GM12878 (cell line): Measurements from ENCODE around the gene LMO3. TPM values are rescaled to one million over a fixed set of nuclear protein-coding genes. Genes with fewer than 3 reads are reported as not detected.

Experiments used
- ATAC-seq: fragments of 200-7000 bp; cut with Tn5 transposase; 3 replicates; pipeline ENCODE4 v1.9.1; 2020; ENCODE audit warnings: mild to moderate bottlenecking, moderate library complexity
- BruUV-seq: library from RNA; stranded (reverse); fragments of 400-500 nt; replicated peaks from 2 replicates; lab custom pipeline; 2021; lab: Mats Ljungman, UMichigan
- CTCF ChIA-PET: fragments of 300-600 bp; sonication (Branson Sonifier 250); formaldehyde crosslinking; extraction: SDS; loops from one replicate; lab custom pipeline; 2021; ENCODE audit warnings: inconsistent platforms; lab: Yijun Ruan, JAX
- POLR2A ChIA-PET: fragments of 350-600 bp; formaldehyde crosslinking; extraction: SDS; loops from one replicate; lab custom pipeline; 2021; ENCODE audit warnings: inconsistent platforms; lab: Charles Lee
- RAD21 ChIA-PET: fragments of 300-600 bp; sonication (Branson Sonifier 250); formaldehyde crosslinking; loops from one replicate; lab custom pipeline; 2023; ENCODE audit warnings: antibody characterized with exemption; ENCODE audit not compliant: unreplicated experiment; lab: Charles Lee
- SMC1A ChIA-PET: fragments of 300-600 bp; sonication (Branson Sonifier 250); formaldehyde crosslinking; loops from one replicate; lab custom pipeline; 2023; ENCODE audit not compliant: unreplicated experiment, uncharacterized antibody; lab: Charles Lee
- DNase-seq: peaks from one replicate; pipeline ENCODE4 v3.0.0-alpha.2; 2011; ENCODE audit warnings: low read depth, low spot score
- FAIRE-seq: peaks from 3 replicates; lab custom pipeline; 2011; peaks lifted over from hg19 to GRCh38; lab: Jason Lieb, UNC
- H2AFZ ChIP-seq: 2 replicates; pipeline ENCODE4 v1.6.0; 2011; ENCODE audit warnings: low read depth, low read length, control low read depth; ENCODE audit not compliant: control insufficient read depth
- H3K27ac ChIP-seq: 2 replicates; pipeline ENCODE4 v1.5.1; 2011; ENCODE audit warnings: control low read depth; ENCODE audit not compliant: control insufficient read depth, insufficient read depth
- H3K27me3 ChIP-seq, 2 experiments: replicated peaks in 1 of 2; 2 replicates each; pipeline versions ENCODE4 v1.6.0 to v1.6.1; 2011; ENCODE audit warnings: low read length in 1 of 2; ENCODE audit not compliant: control insufficient read depth in 2 of 2, insufficient read depth in 2 of 2
- H3K36me3 ChIP-seq, 2 experiments: 2 replicates each; pipeline ENCODE4 v1.5.1; 2011; ENCODE audit warnings: low read length in 1 of 2; ENCODE audit not compliant: control insufficient read depth in 2 of 2, insufficient read depth in 2 of 2
- H3K4me1 ChIP-seq: 2 replicates; pipeline ENCODE4 v1.6.1; 2011; ENCODE audit warnings: mild to moderate bottlenecking, low read length, moderate library complexity, mixed read lengths; ENCODE audit not compliant: control insufficient read depth, insufficient read depth
- H3K4me2 ChIP-seq: 2 replicates; pipeline ENCODE4 v1.6.0; 2011; ENCODE audit warnings: control low read depth; ENCODE audit not compliant: control insufficient read depth, insufficient read depth
- H3K4me3 ChIP-seq: fragments of 200-600 bp; sonication (generic); 2 replicates; pipeline ENCODE4 v1.5.1; 2016
- H3K79me2 ChIP-seq: 2 replicates; pipeline ENCODE4 v1.6.0; 2011; ENCODE audit warnings: low read length; ENCODE audit not compliant: control insufficient read depth, insufficient read depth
- H3K9ac ChIP-seq: 2 replicates; pipeline ENCODE4 v1.8.0; 2011; ENCODE audit warnings: low read length, control low read depth, mixed read lengths; ENCODE audit not compliant: control insufficient read depth, insufficient read depth
- H3K9me3 ChIP-seq: replicated peaks from 3 replicates; pipeline ENCODE4 v1.5.1; 2011; ENCODE audit warnings: mild to moderate bottlenecking, low read length; ENCODE audit not compliant: control insufficient read depth, insufficient read depth
- H4K20me1 ChIP-seq: 2 replicates; pipeline ENCODE4 v1.6.0; 2011; ENCODE audit not compliant: control insufficient read depth, insufficient read depth
- ASH2L ChIP-seq: fragments of 300-600, 200-600 bp; sonication (generic); IDR thresholded peaks from 2 replicates; pipeline ENCODE4 v1.6.1; 2017; ENCODE audit warnings: low read depth, mild to moderate bottlenecking, borderline replicate concordance
- CHD2 ChIP-seq: IDR thresholded peaks from 2 replicates; pipeline ENCODE4 v1.6.1; 2011; ENCODE audit warnings: low read depth, low read length, improper control_type of control experiment, borderline replicate concordance
- ETV6 ChIP-seq, 2 experiments: fragments of 450-650 bp in 1 of 2; IDR thresholded peaks in 1 of 2; conservative IDR thresholded peaks in 1 of 2; 2 replicates each; pipeline ENCODE4 v1.6.1; 2014; ENCODE audit warnings: antibody characterized with exemption in 1 of 2, borderline replicate concordance in 1 of 2, low read depth in 1 of 2, mild to moderate bottlenecking in 1 of 2, moderate library complexity in 1 of 2
- JUND ChIP-seq: IDR thresholded peaks from 2 replicates; pipeline ENCODE4 v1.6.1; 2012; ENCODE audit warnings: low read depth, mild to moderate bottlenecking, low read length, improper control_type of control experiment, moderate library complexity
- KDM1A ChIP-seq: fragments of 200-600 bp; sonication (generic); IDR thresholded peaks from 2 replicates; pipeline ENCODE4 v1.6.1; 2016; ENCODE audit warnings: borderline replicate concordance
- MEF2A ChIP-seq: IDR thresholded peaks from 2 replicates; pipeline ENCODE4 v1.6.1; 2011; ENCODE audit warnings: low read depth, mild to moderate bottlenecking, low read length, moderate library complexity; ENCODE audit not compliant: insufficient read depth
- POLR2AphosphoS5 ChIP-seq: IDR thresholded peaks from 2 replicates; pipeline ENCODE4 v1.6.1; 2011; ENCODE audit warnings: mild to moderate bottlenecking, low read length, inconsistent platforms
- WGBS: methylation state at CpG from one replicate; pipeline ENCODE4 v1.1.6; 2016; ENCODE audit warnings: low lambda C conversion rate; ENCODE audit not compliant: insufficient replicate concordance, insufficient coverage; ENCODE audit errors: missing lambda C conversion rate; 5-methylcytosine and 5-hydroxymethylcytosine counted together
- in situ Hi-C: fragments of 300-500 bp; cut with MboI; formaldehyde crosslinking; loops from 9 replicates; pipeline ENCODE4 v1.14.3; 2018; ENCODE audit warnings: mixed read lengths
- intact Hi-C: fragments of 100-400 bp; cut with micrococcal nuclease; formaldehyde crosslinking; loops from one replicate; pipeline ENCODE4 v1.14.2; 2022; ENCODE audit not compliant: unreplicated experiment
- polyA plus RNA-seq, 11 experiments: library from polyadenylated mRNA; depleted of rRNA in 4 of 11; unstranded in 6 of 11; stranded (reverse) in 5 of 11; fragments of >200 nt; fragmentation: Nextera tagmentation in 4 of 11; fragmentation: Illumina TruSeq in 1 of 11; extraction: Ambion mirVana in 4 of 11; extraction: Trizol in 1 of 11; gene quantifications; 1 replicate in 1 of 11; 2 replicates in 10 of 11; pipeline versions ENCODE4 v1.2.1 to v1.2.3, GENCODE V29; 2011 to 2016; ENCODE audit warnings: inconsistent platforms in 2 of 11, missing spikeins in 2 of 11, low read depth in 1 of 11
- total RNA-seq, 4 experiments: library from RNA; depleted of rRNA in 3 of 4; stranded (reverse); fragments of >200 nt in 3 of 4; fragmentation: Illumina TruSeq in 1 of 4; extraction: Trizol in 1 of 4; gene quantifications; 2 replicates each; pipeline versions ENCODE4 v1.2.1 to v1.2.3, GENCODE V29; 2013 to 2021
- TF ChIP-seq, protein P1 (sequence below): fragments of 450-650 bp; IDR thresholded peaks from 2 replicates; pipeline ENCODE4 v1.6.1; 2016; ENCODE audit warnings: mild to moderate bottlenecking, moderate library complexity, borderline replicate concordance
- TF ChIP-seq, protein P2 (sequence below): fragments of 450-650 bp; IDR thresholded peaks from 2 replicates; pipeline ENCODE4 v1.6.1; 2017; ENCODE audit warnings: mild to moderate bottlenecking, moderate library complexity

The LMO3 gene
- total and polyA plus RNA-seq, 10 of the 15 experiments (the other 5 are each of a cell fraction or from before 2014, with no cell fraction given): 1.6 to 13.5 (median 1.9) TPM

DNA sequence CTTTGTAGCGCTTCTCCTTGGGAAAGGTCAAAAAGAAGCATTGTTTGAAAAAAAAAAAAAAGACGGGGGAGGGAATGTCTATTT is at the start of gene LMO3 (continued):
- no peak for TF ChIP-seq POLR2AphosphoS5
- TF ChIP-seq, protein P1, sequence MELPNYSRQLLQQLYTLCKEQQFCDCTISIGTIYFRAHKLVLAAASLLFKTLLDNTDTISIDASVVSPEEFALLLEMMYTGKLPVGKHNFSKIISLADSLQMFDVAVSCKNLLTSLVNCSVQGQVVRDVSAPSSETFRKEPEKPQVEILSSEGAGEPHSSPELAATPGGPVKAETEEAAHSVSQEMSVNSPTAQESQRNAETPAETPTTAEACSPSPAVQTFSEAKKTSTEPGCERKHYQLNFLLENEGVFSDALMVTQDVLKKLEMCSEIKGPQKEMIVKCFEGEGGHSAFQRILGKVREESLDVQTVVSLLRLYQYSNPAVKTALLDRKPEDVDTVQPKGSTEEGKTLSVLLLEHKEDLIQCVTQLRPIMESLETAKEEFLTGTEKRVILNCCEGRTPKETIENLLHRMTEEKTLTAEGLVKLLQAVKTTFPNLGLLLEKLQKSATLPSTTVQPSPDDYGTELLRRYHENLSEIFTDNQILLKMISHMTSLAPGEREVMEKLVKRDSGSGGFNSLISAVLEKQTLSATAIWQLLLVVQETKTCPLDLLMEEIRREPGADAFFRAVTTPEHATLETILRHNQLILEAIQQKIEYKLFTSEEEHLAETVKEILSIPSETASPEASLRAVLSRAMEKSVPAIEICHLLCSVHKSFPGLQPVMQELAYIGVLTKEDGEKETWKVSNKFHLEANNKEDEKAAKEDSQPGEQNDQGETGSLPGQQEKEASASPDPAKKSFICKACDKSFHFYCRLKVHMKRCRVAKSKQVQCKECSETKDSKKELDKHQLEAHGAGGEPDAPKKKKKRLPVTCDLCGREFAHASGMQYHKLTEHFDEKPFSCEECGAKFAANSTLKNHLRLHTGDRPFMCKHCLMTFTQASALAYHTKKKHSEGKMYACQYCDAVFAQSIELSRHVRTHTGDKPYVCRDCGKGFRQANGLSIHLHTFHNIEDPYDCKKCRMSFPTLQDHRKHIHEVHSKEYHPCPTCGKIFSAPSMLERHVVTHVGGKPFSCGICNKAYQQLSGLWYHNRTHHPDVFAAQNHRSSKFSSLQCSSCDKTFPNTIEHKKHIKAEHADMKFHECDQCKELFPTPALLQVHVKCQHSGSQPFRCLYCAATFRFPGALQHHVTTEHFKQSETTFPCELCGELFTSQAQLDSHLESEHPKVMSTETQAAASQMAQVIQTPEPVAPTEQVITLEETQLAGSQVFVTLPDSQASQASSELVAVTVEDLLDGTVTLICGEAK: no peak

DNA sequence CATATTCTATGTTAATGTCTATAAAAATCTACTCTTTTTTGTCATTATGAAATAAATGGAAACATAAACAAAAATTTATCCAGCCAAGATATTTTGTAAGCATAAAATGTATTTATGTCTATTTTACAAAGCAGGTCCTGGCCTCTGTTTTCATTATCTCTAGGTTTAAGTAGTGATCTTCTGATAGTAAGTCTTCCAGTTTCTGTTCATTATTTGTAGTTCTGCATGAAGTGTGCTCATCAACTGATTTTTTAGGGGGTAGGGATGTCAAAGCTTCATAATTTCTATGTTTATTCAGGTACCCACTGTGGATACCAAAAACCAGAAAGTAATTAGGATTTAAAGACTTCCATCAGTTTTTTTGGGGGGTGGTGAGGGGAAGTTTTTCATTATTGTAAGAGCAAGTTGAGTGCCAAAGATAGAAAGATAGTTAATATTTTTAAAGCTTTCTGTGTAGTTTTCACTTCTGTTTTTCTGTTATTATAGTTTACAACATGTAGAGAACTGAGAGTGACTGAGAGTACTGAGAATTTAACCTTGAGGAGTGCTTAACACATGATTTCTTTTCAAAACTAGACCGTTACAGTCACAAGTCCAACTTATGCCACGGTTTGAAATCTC is 30.6 kb upstream of the LMO3 start:
- no peaks in the 10 kb centered on the region for H3K4me1 ChIP-seq
- 0 out of 2 replicates have a peak, but pooled peaks have one; percentile 45 for TF ChIP-seq ASH2L
- 0 out of 2 replicates have a peak, but pooled peaks have one; percentile 17 for TF ChIP-seq CHD2
- TF ChIP-seq JUND: no peak
- TF ChIP-seq ETV6 (conservative IDR thresholded peaks at IDR 0.05 in 1 of 2, IDR thresholded peaks at IDR 0.05 in 1 of 2; ENCODE audit: borderline replicate concordance in 1 of 2, low read depth in 1 of 2): no peak
- no peak for TF ChIP-seq KDM1A
- TF ChIP-seq, protein P2, sequence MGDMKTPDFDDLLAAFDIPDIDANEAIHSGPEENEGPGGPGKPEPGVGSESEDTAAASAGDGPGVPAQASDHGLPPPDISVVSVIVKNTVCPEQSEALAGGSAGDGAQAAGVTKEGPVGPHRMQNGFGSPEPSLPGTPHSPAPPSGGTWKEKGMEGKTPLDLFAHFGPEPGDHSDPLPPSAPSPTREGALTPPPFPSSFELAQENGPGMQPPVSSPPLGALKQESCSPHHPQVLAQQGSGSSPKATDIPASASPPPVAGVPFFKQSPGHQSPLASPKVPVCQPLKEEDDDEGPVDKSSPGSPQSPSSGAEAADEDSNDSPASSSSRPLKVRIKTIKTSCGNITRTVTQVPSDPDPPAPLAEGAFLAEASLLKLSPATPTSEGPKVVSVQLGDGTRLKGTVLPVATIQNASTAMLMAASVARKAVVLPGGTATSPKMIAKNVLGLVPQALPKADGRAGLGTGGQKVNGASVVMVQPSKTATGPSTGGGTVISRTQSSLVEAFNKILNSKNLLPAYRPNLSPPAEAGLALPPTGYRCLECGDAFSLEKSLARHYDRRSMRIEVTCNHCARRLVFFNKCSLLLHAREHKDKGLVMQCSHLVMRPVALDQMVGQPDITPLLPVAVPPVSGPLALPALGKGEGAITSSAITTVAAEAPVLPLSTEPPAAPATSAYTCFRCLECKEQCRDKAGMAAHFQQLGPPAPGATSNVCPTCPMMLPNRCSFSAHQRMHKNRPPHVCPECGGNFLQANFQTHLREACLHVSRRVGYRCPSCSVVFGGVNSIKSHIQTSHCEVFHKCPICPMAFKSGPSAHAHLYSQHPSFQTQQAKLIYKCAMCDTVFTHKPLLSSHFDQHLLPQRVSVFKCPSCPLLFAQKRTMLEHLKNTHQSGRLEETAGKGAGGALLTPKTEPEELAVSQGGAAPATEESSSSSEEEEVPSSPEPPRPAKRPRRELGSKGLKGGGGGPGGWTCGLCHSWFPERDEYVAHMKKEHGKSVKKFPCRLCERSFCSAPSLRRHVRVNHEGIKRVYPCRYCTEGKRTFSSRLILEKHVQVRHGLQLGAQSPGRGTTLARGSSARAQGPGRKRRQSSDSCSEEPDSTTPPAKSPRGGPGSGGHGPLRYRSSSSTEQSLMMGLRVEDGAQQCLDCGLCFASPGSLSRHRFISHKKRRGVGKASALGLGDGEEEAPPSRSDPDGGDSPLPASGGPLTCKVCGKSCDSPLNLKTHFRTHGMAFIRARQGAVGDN: no peak
- 0 out of 2 replicates have a peak, but pooled peaks have one; percentile 32 for TF ChIP-seq MEF2A

More for the DNA sequence above, 30.6 kb upstream of the LMO3 start:
- ChIA-PET CTCF (interaction anchor here (1.0 to 1.9 kb wide), 4 partner anchors 10 to 251 kb away, joined by 3 to 5 read pairs (median 3); no protein-coding TSS in a partner anchor), POLR2A (interaction anchor here (0.6 to 1.0 kb wide), 4 partner anchors 27 to 54 kb away, joined by 3 to 5 read pairs (median 3); no protein-coding TSS in a partner anchor), SMC1A (interaction anchor here (1.0 to 4.4 kb wide), 14 partner anchors 12 to 200 kb away, joined by 3 to 33 read pairs (median 4); partner anchors contain the start of gene LMO3), RAD21 (interaction anchor here (0.9 to 2.8 kb wide), 10 partner anchors 10 to 221 kb away, joined by 3 to 20 read pairs (median 4); no protein-coding TSS in a partner anchor)
- no TSS peak for BruUV-seq
- Histone ChIP-seq H3K9me3 (no peaks in the 10 kb centered on the region), H3K27ac (peak overlapping the region; percentile 40; the same call in 1 of the 2 replicates), H3K36me3 (no peaks in the 10 kb centered on the region), H4K20me1 (no peaks in the 10 kb centered on the region), H2AFZ (peak overlapping the region; percentile 32; the same call in 1 of the 2 replicates), H3K4me2 (0 out of 2 replicates have a peak overlapping the region, but pooled peaks have one; percentile 4), H3K27me3 (no peaks in the 10 kb centered on the region), H3K9ac (no peak overlapping the region), H3K4me3 (0 out of 2 replicates have a peak overlapping the region, but pooled peaks have one; percentile 43), H3K79me2 (no peaks in the 10 kb centered on the region)
- DNase-seq (peak; percentile 51), ATAC-seq (peak; percentile 96), FAIRE-seq (peak; percentile 81)
- 7% methylated on average over 2 of the region's 2 CpGs for WGBS
- in situ Hi-C loops: loop anchor here (25.0 kb wide), 1 partner anchor 1874 kb away; a partner anchor contains a TSS
- intact Hi-C loops: no loop called here
